HEK293 (cell line): ENCODE measurements around the gene C2CD4A.

Experiments used
- ATF2 ChIP-seq: fragments of 450-650 bp; formaldehyde crosslinking; IDR thresholded peaks from 2 replicates; pipeline ENCODE4 v1.5.1; 2016; ENCODE audit warnings: missing biosample characterization, missing genetic modification characterization, low read depth
- GLI2 ChIP-seq: fragments of 450-650 bp; formaldehyde crosslinking; IDR thresholded peaks from 2 replicates; pipeline ENCODE4; 2017; ENCODE audit warnings: missing biosample characterization, missing genetic modification characterization, low read depth, borderline replicate concordance
- ZBTB11 ChIP-seq: fragments of 450-650 bp; formaldehyde crosslinking; conservative IDR thresholded peaks from 2 replicates; pipeline ENCODE4 v1.5.1; 2016; ENCODE audit warnings: low read depth, missing biosample characterization, missing genetic modification characterization
- ZFHX2 ChIP-seq: fragments of 450-650 bp; formaldehyde crosslinking; conservative IDR thresholded peaks from 2 replicates; pipeline ENCODE4 v1.5.1; 2016; ENCODE audit warnings: missing biosample characterization, missing genetic modification characterization
- ZFP41 ChIP-seq: fragments of 450-650 bp; formaldehyde crosslinking; IDR thresholded peaks from 2 replicates; pipeline ENCODE4 v1.5.1; 2016; ENCODE audit warnings: missing biosample characterization, missing genetic modification characterization, borderline replicate concordance
- ZNF10 ChIP-seq: fragments of 450-650 bp; formaldehyde crosslinking; IDR thresholded peaks from 2 replicates; pipeline ENCODE4 v1.5.1; 2017; ENCODE audit warnings: missing biosample characterization, missing genetic modification characterization
- ZNF311 ChIP-seq: fragments of 450-650 bp; formaldehyde crosslinking; IDR thresholded peaks from 2 replicates; pipeline ENCODE4 v1.5.1; 2017; ENCODE audit warnings: missing biosample characterization, missing genetic modification characterization, borderline replicate concordance
- ZNF404 ChIP-seq: fragments of 450-650 bp; formaldehyde crosslinking; IDR thresholded peaks from 2 replicates; pipeline ENCODE4 v1.5.1; 2017; ENCODE audit warnings: missing biosample characterization, missing genetic modification characterization
- ZNF518A ChIP-seq: fragments of 450-650 bp; formaldehyde crosslinking; conservative IDR thresholded peaks from 2 replicates; pipeline ENCODE4 v1.5.1; 2016; ENCODE audit warnings: low read depth, missing biosample characterization, missing genetic modification characterization

GRCh38 chr15:62112081-62112480 is 45.3 kb downstream of the C2CD4A start:
- TF ChIP-seq ZNF518A (no peak), ZBTB11 (tag by site-specific recombination) (no peak), ZNF10 (tag by site-specific recombination) (no peak), ZNF311 (tag by site-specific recombination) (no peak), ZFP41 (tag by site-specific recombination) (no peak), GLI2 (tag by site-specific recombination) (no peak), ZFHX2 (tag by site-specific recombination) (no peak), ATF2 (tag by site-specific recombination) (no peak), ZNF404 (tag by site-specific recombination) (no peak)
